HEK293T (cell line): Measurements from ENCODE around the gene TRMT11.

Experiments used
- CTCF ChIA-PET: fragments of 350-600 bp; formaldehyde crosslinking; extraction: SDS; loops from one replicate; lab custom pipeline; 2021; ENCODE audit warnings: antibody characterized with exemption, inconsistent platforms; lab: Yijun Ruan, JAX
- POLR2A ChIA-PET: fragments of 350-600 bp; formaldehyde crosslinking; extraction: SDS; loops from one replicate; lab custom pipeline; 2020; ENCODE audit warnings: antibody characterized with exemption, inconsistent platforms; lab: Yijun Ruan, JAX
- DNase-seq: peaks from one replicate; pipeline ENCODE4 v3.0.0; 2012; ENCODE audit warnings: mixed read lengths; ENCODE audit errors: extremely low spot score
- ARNT ChIP-seq: fragments of 450-650 bp; IDR thresholded peaks from 2 replicates; pipeline ENCODE4 v1.6.1; 2017; ENCODE audit warnings: mild to moderate bottlenecking
- BHLHE40 ChIP-seq: fragments of 450-650 bp; IDR thresholded peaks from 2 replicates; pipeline ENCODE4 v1.6.1; 2016; ENCODE audit warnings: mild to moderate bottlenecking, moderate library complexity, borderline replicate concordance
- CTBP1 ChIP-seq: fragments of 450-650 bp; IDR thresholded peaks from 2 replicates; pipeline ENCODE4 v1.6.1; 2016; ENCODE audit warnings: borderline replicate concordance
- ELF4 ChIP-seq: fragments of 450-650 bp; IDR thresholded peaks from 2 replicates; pipeline ENCODE4 v1.6.1; 2017; ENCODE audit warnings: antibody characterized with exemption
- FOXA1 ChIP-seq: fragments of 450-650 bp; IDR thresholded peaks from 2 replicates; pipeline ENCODE4 v1.6.1; 2016; ENCODE audit warnings: mild to moderate bottlenecking
- FOXK2 ChIP-seq: fragments of 450-650 bp; IDR thresholded peaks from 2 replicates; pipeline ENCODE4 v1.6.1; 2016; ENCODE audit warnings: mild to moderate bottlenecking
- FOXM1 ChIP-seq: fragments of 450-650 bp; IDR thresholded peaks from 2 replicates; pipeline ENCODE4 v1.6.1; 2017; ENCODE audit warnings: mild to moderate bottlenecking, borderline replicate concordance
- HDGF ChIP-seq: fragments of 450-650 bp; IDR thresholded peaks from 2 replicates; pipeline ENCODE4 v1.6.1; 2017; ENCODE audit warnings: antibody characterized with exemption, borderline replicate concordance
- L3MBTL2 ChIP-seq: fragments of 450-650 bp; conservative IDR thresholded peaks from 2 replicates; pipeline ENCODE4 v1.6.1; 2016; ENCODE audit warnings: mild to moderate bottlenecking
- LEF1 ChIP-seq: fragments of 450-650 bp; IDR thresholded peaks from 2 replicates; pipeline ENCODE4 v1.6.1; 2017; ENCODE audit warnings: mild to moderate bottlenecking, borderline replicate concordance
- NFRKB ChIP-seq: fragments of 450-650 bp; IDR thresholded peaks from 2 replicates; pipeline ENCODE4 v1.6.1; 2016; ENCODE audit warnings: mild to moderate bottlenecking, moderate library complexity
- PKNOX1 ChIP-seq: fragments of 450-650 bp; IDR thresholded peaks from 2 replicates; pipeline ENCODE4 v1.6.1; 2016
- SP1 ChIP-seq: fragments of 450-650 bp; IDR thresholded peaks from 2 replicates; pipeline ENCODE4 v1.6.1; 2017
- SUZ12 ChIP-seq: fragments of 450-650 bp; IDR thresholded peaks from 2 replicates; pipeline ENCODE4 v1.6.1; 2016; ENCODE audit warnings: mild to moderate bottlenecking
- TARDBP ChIP-seq: fragments of 450-650 bp; IDR thresholded peaks from 2 replicates; pipeline ENCODE4 v1.6.1; 2016
- ZNF384 ChIP-seq: fragments of 450-650 bp; IDR thresholded peaks from 2 replicates; pipeline ENCODE4 v1.6.1; 2016

TRMT11 gene

GRCh38 chr6:125957391-125957693 lies 29.0 kb upstream of the TRMT11 start:
- no peak for DNase-seq
- TF ChIP-seq FOXK2: no peak
- TF ChIP-seq CTBP1: no peak
- TF ChIP-seq PKNOX1: peak; percentile 85
- TF ChIP-seq SUZ12: no peak
- CTCF ChIA-PET: interaction anchor here (0.6 to 3.5 kb wide), 13 partner anchors 10 to 176 kb away, joined by 3 to 42 read pairs (median 6); partner anchors contain the start of gene NCOA7
- POLR2A ChIA-PET: interaction anchor here (0.6 to 3.9 kb wide), 17 partner anchors 10 to 176 kb away, joined by 3 to 55 read pairs (median 7); partner anchors contain the start of genes NCOA7 and TRMT11

GRCh38 chr6:125957845-125958244 lies 28.5 kb upstream of the TRMT11 start:
- CTCF ChIA-PET: interaction anchor here (1.3 to 2.4 kb wide), 4 partner anchors 10 to 69 kb away, joined by 3 to 19 read pairs (median 6); no protein-coding TSS in a partner anchor
- POLR2A ChIA-PET: interaction anchor here (1.0 to 3.9 kb wide), 14 partner anchors 11 to 177 kb away, joined by 3 to 55 read pairs (median 8); partner anchors contain the start of genes NCOA7 and TRMT11
- DNase-seq: peak; percentile 42
- TF ChIP-seq FOXK2 (no peak), L3MBTL2 (peak; percentile 60; the same call in 1 of the 2 replicates)

GRCh38 chr6:125959041-125959440 lies 27.3 kb upstream of the TRMT11 start:
- DNase-seq: no peak
- CTCF ChIA-PET: no interaction called here
- TF ChIP-seq TARDBP: no peak
- no peak for TF ChIP-seq SP1
- TF ChIP-seq ARNT: no peak
- no peak for TF ChIP-seq CTBP1
- TF ChIP-seq FOXA1: no peak
- TF ChIP-seq LEF1: no peak
- TF ChIP-seq ELF4: no peak
- TF ChIP-seq SUZ12: no peak
- no peak for TF ChIP-seq NFRKB
- no peak for TF ChIP-seq BHLHE40
- no peak for TF ChIP-seq HDGF
- TF ChIP-seq PKNOX1: no peak
- no peak for TF ChIP-seq FOXK2
- no peak for TF ChIP-seq L3MBTL2
- no peak for TF ChIP-seq FOXM1
- TF ChIP-seq ZNF384: no peak
- POLR2A ChIA-PET: interaction anchor here (1.2 to 3.9 kb wide), 2 partner anchors 40 to 169 kb away, joined by 3 to 55 read pairs; partner anchors contain the start of gene NCOA7

- TF ChIP-seq FOXA1 (no peak), TARDBP (no peak), PKNOX1 (no peak), NFRKB (no peak), CTBP1 (no peak), ZNF384 (no peak), ARNT (no peak), ELF4 (no peak), SUZ12 (no peak)
- CTCF ChIA-PET: interaction anchor here (0.8 to 1.4 kb wide), 3 partner anchors 14 to 55 kb away, joined by 3 to 4 read pairs (median 3); partner anchors contain the start of gene TRMT11
- POLR2A ChIA-PET: interaction anchor here (0.8 to 1.8 kb wide), 3 partner anchors 25 to 170 kb away, joined by 3 to 6 read pairs (median 3); partner anchors contain the start of genes NCOA7 and TRMT11
- no peak for DNase-seq
Observed at GRCh38 chr6:125961117-125961516, 25.2 kb upstream of the TRMT11 start.

GRCh38 chr6:125962900-125963497 lies 23.3 kb upstream of the TRMT11 start:
- ChIA-PET CTCF (interaction anchor here (0.8 to 1.5 kb wide), 2 partner anchors 11 to 216 kb away, joined by 3 to 4 read pairs; no protein-coding TSS in a partner anchor), POLR2A (interaction anchor here (1.8 kb wide), 1 partner anchor 23 kb away, joined by 6 read pairs; the partner anchor contains the start of gene TRMT11)
- TF ChIP-seq HDGF: no peak
- TF ChIP-seq ELF4: no peak
- TF ChIP-seq BHLHE40: no peak
- TF ChIP-seq SUZ12: no peak
- no peak for TF ChIP-seq NFRKB
- TF ChIP-seq FOXA1: no peak
- no peak for TF ChIP-seq ARNT
- TF ChIP-seq TARDBP: no peak
- no peak for TF ChIP-seq SP1
- TF ChIP-seq L3MBTL2: no peak
- TF ChIP-seq ZNF384: no peak
- no peak for TF ChIP-seq FOXM1
- no peak for TF ChIP-seq LEF1
- no peak for TF ChIP-seq CTBP1
- no peak for TF ChIP-seq PKNOX1
- no peak for DNase-seq
